Activated naive CD8-positive, alpha-beta T cell treated with anti-CD3 and anti-CD28 coated beads for 36 hours (primary cell): ENCODE data around the gene RIN3. TPM values are rescaled to one million over a fixed set of nuclear protein-coding genes. Genes with fewer than 3 reads are reported as not detected.

Experiments
- DNase-seq: peaks from one replicate; pipeline ENCODE4 v3.0.0; 2021
- H3K27ac Mint-ChIP-seq: one replicate; pipeline ENCODE4 v1.8.0; 2022; ENCODE audit warnings: mild to moderate bottlenecking, moderate library complexity, mixed read lengths
- H3K27me3 Mint-ChIP-seq: one replicate; pipeline ENCODE4 v1.8.0; 2022; ENCODE audit warnings: mild to moderate bottlenecking, mixed read lengths
- H3K36me3 Mint-ChIP-seq: one replicate; pipeline ENCODE4 v1.8.0; 2021; ENCODE audit warnings: mild to moderate bottlenecking, mixed read lengths
- H3K4me1 Mint-ChIP-seq: one replicate; pipeline ENCODE4 v1.8.0; 2021; ENCODE audit warnings: mixed read lengths
- H3K4me3 Mint-ChIP-seq: one replicate; pipeline ENCODE4 v1.8.0; 2022; ENCODE audit warnings: mild to moderate bottlenecking, moderate library complexity, mixed read lengths
- H3K9me3 Mint-ChIP-seq: one replicate; pipeline ENCODE4 v1.8.0; 2022; ENCODE audit warnings: mixed read lengths
- total RNA-seq, 2 experiments: library from RNA; stranded (reverse); gene quantifications; one replicate each; pipeline ENCODE4 v1.2.3, GENCODE V29; 2021

Gene RIN3
- total RNA-seq, 2 experiments from 2014 or later: 59.2 to 59.6 TPM

- H3K4me3 Mint-ChIP-seq: no peak overlapping the region
- H3K9me3 Mint-ChIP-seq: peaks cover 7% of the 10 kb centered on the region
- H3K27ac Mint-ChIP-seq: no peak overlapping the region
- H3K4me1 Mint-ChIP-seq: peaks cover 47% of the 10 kb centered on the region
- no peaks in the 10 kb centered on the region for H3K27me3 Mint-ChIP-seq
- peaks cover 49% of the 10 kb centered on the region for H3K36me3 Mint-ChIP-seq
- DNase-seq: no peak
Observed at GRCh38 chr14:92644970-92645515, 131.5 kb downstream of the RIN3 start.

- Mint-ChIP-seq H3K4me1 (peaks cover 56% of the 10 kb centered on the region), H3K27me3 (no peaks in the 10 kb centered on the region), H3K27ac (peak overlapping the region; percentile 58), H3K36me3 (peaks cover 51% of the 10 kb centered on the region), H3K9me3 (peaks cover 7% of the 10 kb centered on the region), H3K4me3 (no peak overlapping the region)
- DNase-seq: no peak
Observed at GRCh38 chr14:92645841-92646478, 132.4 kb downstream of the RIN3 start.

- peaks cover 7% of the 10 kb centered on the region for H3K9me3 Mint-ChIP-seq
- no peak overlapping the region for H3K4me3 Mint-ChIP-seq
Observed at GRCh38 chr14:92646952-92647796, 133.6 kb downstream of the RIN3 start.

GRCh38 chr14:92647797-92648279 is 134.3 kb downstream of the RIN3 start:
- no peak overlapping the region for H3K4me3 Mint-ChIP-seq
- peaks cover 7% of the 10 kb centered on the region for H3K9me3 Mint-ChIP-seq
- H3K27me3 Mint-ChIP-seq: no peaks in the 10 kb centered on the region
- no peak for DNase-seq
- H3K27ac Mint-ChIP-seq: peak overlapping the region; percentile 63
- peaks cover 55% of the 10 kb centered on the region for H3K4me1 Mint-ChIP-seq
- H3K36me3 Mint-ChIP-seq: peaks cover 49% of the 10 kb centered on the region

More at GRCh38 chr14:92646952-92647796, 133.6 kb downstream of the RIN3 start:
- Mint-ChIP-seq H3K27me3 (no peaks in the 10 kb centered on the region), H3K27ac (peak overlapping the region; percentile 58), H3K36me3 (peaks cover 52% of the 10 kb centered on the region), H3K4me1 (peaks cover 58% of the 10 kb centered on the region)
- DNase-seq: no peak

- H3K27ac Mint-ChIP-seq: peak overlapping the region; percentile 63
Observed at GRCh38 chr14:92649066-92649465, 135.5 kb downstream of the RIN3 start.

GRCh38 chr14:92649934-92650545 is 136.5 kb downstream of the RIN3 start:
- Mint-ChIP-seq H3K4me1 (peaks cover 66% of the 10 kb centered on the region), H3K9me3 (peaks cover 4% of the 10 kb centered on the region), H3K36me3 (peaks cover 49% of the 10 kb centered on the region), H3K27ac (peak overlapping the region; percentile 98), H3K27me3 (no peaks in the 10 kb centered on the region), H3K4me3 (peak overlapping the region; percentile 18)
- DNase-seq: no peak

More at GRCh38 chr14:92649066-92649465, 135.5 kb downstream of the RIN3 start:
- Mint-ChIP-seq H3K4me3 (no peak overlapping the region), H3K36me3 (peaks cover 51% of the 10 kb centered on the region), H3K4me1 (peaks cover 60% of the 10 kb centered on the region), H3K9me3 (peaks cover 7% of the 10 kb centered on the region), H3K27me3 (no peaks in the 10 kb centered on the region)
- DNase-seq: no peak

GRCh38 chr14:92650581-92651105 is 137.1 kb downstream of the RIN3 start:
- H3K4me1 Mint-ChIP-seq: peaks cover 70% of the 10 kb centered on the region
- H3K4me3 Mint-ChIP-seq: peak overlapping the region; percentile 96

GRCh38 chr14:92651106-92651757 is 137.7 kb downstream of the RIN3 start:
- peak; percentile 86 for DNase-seq
- no peaks in the 10 kb centered on the region for H3K9me3 Mint-ChIP-seq
- no peaks in the 10 kb centered on the region for H3K27me3 Mint-ChIP-seq
- H3K27ac Mint-ChIP-seq: peak overlapping the region; percentile 98
- peaks cover 70% of the 10 kb centered on the region for H3K4me1 Mint-ChIP-seq
- H3K36me3 Mint-ChIP-seq: peaks cover 50% of the 10 kb centered on the region
- H3K4me3 Mint-ChIP-seq: peak overlapping the region; percentile 96

More at GRCh38 chr14:92650581-92651105, 137.1 kb downstream of the RIN3 start:
- no peaks in the 10 kb centered on the region for H3K27me3 Mint-ChIP-seq
- H3K27ac Mint-ChIP-seq: peak overlapping the region; percentile 98
- peak; percentile 29 for DNase-seq
- H3K36me3 Mint-ChIP-seq: peaks cover 49% of the 10 kb centered on the region
- H3K9me3 Mint-ChIP-seq: no peaks in the 10 kb centered on the region

- H3K27me3 Mint-ChIP-seq: no peaks in the 10 kb centered on the region
- peaks cover 71% of the 10 kb centered on the region for H3K4me1 Mint-ChIP-seq
- DNase-seq: peak; percentile 67
- no peaks in the 10 kb centered on the region for H3K9me3 Mint-ChIP-seq
- H3K4me3 Mint-ChIP-seq: peak overlapping the region; percentile 96
- peak overlapping the region; percentile 98 for H3K27ac Mint-ChIP-seq
- peaks cover 56% of the 10 kb centered on the region for H3K36me3 Mint-ChIP-seq
Observed at GRCh38 chr14:92651758-92652406, 138.3 kb downstream of the RIN3 start.

GRCh38 chr14:92652413-92653151 is 139.0 kb downstream of the RIN3 start:
- DNase-seq: peak; percentile 42
- Mint-ChIP-seq H3K36me3 (peaks cover 63% of the 10 kb centered on the region), H3K9me3 (no peaks in the 10 kb centered on the region), H3K4me3 (peak overlapping the region; percentile 96), H3K4me1 (peaks cover 70% of the 10 kb centered on the region), H3K27me3 (no peaks in the 10 kb centered on the region), H3K27ac (peak overlapping the region; percentile 98)

GRCh38 chr14:92653162-92653651 is 139.6 kb downstream of the RIN3 start:
- DNase-seq: peak; percentile 54
- Mint-ChIP-seq H3K9me3 (no peaks in the 10 kb centered on the region), H3K27ac (peak overlapping the region; percentile 98), H3K36me3 (peaks cover 67% of the 10 kb centered on the region), H3K4me1 (peaks cover 70% of the 10 kb centered on the region), H3K27me3 (no peaks in the 10 kb centered on the region), H3K4me3 (peak overlapping the region; percentile 96)

GRCh38 chr14:92654239-92654901 is 140.8 kb downstream of the RIN3 start:
- peaks cover 69% of the 10 kb centered on the region for H3K36me3 Mint-ChIP-seq
- no peaks in the 10 kb centered on the region for H3K9me3 Mint-ChIP-seq
- no peak for DNase-seq
- H3K4me1 Mint-ChIP-seq: peaks cover 70% of the 10 kb centered on the region
- H3K27ac Mint-ChIP-seq: peak overlapping the region; percentile 98
- H3K27me3 Mint-ChIP-seq: no peaks in the 10 kb centered on the region
- H3K4me3 Mint-ChIP-seq: peak overlapping the region; percentile 96
